Ramos (cell line): ENCODE data around the gene OPCML.

Source experiments
- in situ Hi-C: fragments of 300-500 bp; cut with MboI; formaldehyde crosslinking; loops from one replicate; pipeline ENCODE4 v1.14.3; 2022; ENCODE audit warnings: low sequenced_read_pairs; ENCODE audit not compliant: unreplicated experiment

Gene OPCML

GRCh38 chr11:133541720-133542095 lies 9.4 kb upstream of the OPCML start:
- in situ Hi-C loops = no loop called here

GRCh38 chr11:133541021-133541719 lies 8.9 kb upstream of the OPCML start:
- in situ Hi-C loops = no loop called here

GRCh38 chr11:133536198-133536597 lies 3.9 kb upstream of the OPCML start:
- in situ Hi-C loops = no loop called here

GRCh38 chr11:133533205-133533604 lies 904 bp upstream of the OPCML start:
- in situ Hi-C loops = no loop called here

- in situ Hi-C loops = no loop called here
Measured at GRCh38 chr11:133531458-133531857, 843 bp downstream of the OPCML start.

GRCh38 chr11:133530501-133530835 lies 1.8 kb downstream of the OPCML start:
- in situ Hi-C loops = no loop called here

GRCh38 chr11:133529807-133530500 lies 2.3 kb downstream of the OPCML start:
- in situ Hi-C loops = no loop called here

- in situ Hi-C loops = no loop called here
Measured at GRCh38 chr11:133526790-133527189, 5.5 kb downstream of the OPCML start.

GRCh38 chr11:133525976-133526375 lies 6.3 kb downstream of the OPCML start:
- in situ Hi-C loops = no loop called here

- in situ Hi-C loops = no loop called here
Measured at GRCh38 chr11:133524488-133524887, 7.8 kb downstream of the OPCML start.

GRCh38 chr11:133522344-133522743 lies 10.0 kb downstream of the OPCML start:
- in situ Hi-C loops = no loop called here

- in situ Hi-C loops = no loop called here
Measured at GRCh38 chr11:133521502-133521901, 10.8 kb downstream of the OPCML start.

GRCh38 chr11:133520707-133521106 lies 11.6 kb downstream of the OPCML start:
- in situ Hi-C loops = no loop called here

- in situ Hi-C loops = no loop called here
Measured at GRCh38 chr11:133519560-133519959, 12.7 kb downstream of the OPCML start.

- in situ Hi-C loops = no loop called here
Measured at GRCh38 chr11:133518702-133519264, 13.5 kb downstream of the OPCML start.

- in situ Hi-C loops = no loop called here
Measured at GRCh38 chr11:133516845-133517244, 15.5 kb downstream of the OPCML start.

GRCh38 chr11:133515107-133515506 lies 17.2 kb downstream of the OPCML start:
- in situ Hi-C loops = no loop called here

- in situ Hi-C loops = no loop called here
Measured at GRCh38 chr11:133509924-133510697, 22.2 kb downstream of the OPCML start.

- in situ Hi-C loops = no loop called here
Measured at GRCh38 chr11:133508468-133508867, 23.8 kb downstream of the OPCML start.

GRCh38 chr11:133507185-133507584 lies 25.1 kb downstream of the OPCML start:
- in situ Hi-C loops = no loop called here

- in situ Hi-C loops = no loop called here
Measured at GRCh38 chr11:133506551-133507094, 25.7 kb downstream of the OPCML start.
